CD4-positive, CD25-positive, alpha-beta regulatory T cell (primary cell): ENCODE measurements around the gene AKAP9. TPM values are rescaled to one million over a fixed set of nuclear protein-coding genes. Genes with fewer than 3 reads are reported as not detected.
"Not testable (repeated sequence)": the region's sequence is repeated elsewhere in the genome, so short reads cannot be mapped to it uniquely, and the experiment has no call there.

Source experiments
- ATAC-seq, 2 donors: fragments of 150-1000 bp; cut with Tn5 transposase; one replicate each; pipeline ENCODE4 v1.10.0; 2021; ENCODE audit warnings: low read depth in 2 of 2, moderate number of reproducible peaks in 2 of 2, moderate library complexity in 1 of 2
- DNase-seq, 3 donors: peaks; one replicate each; pipeline versions ENCODE4 v3.0.0 to v3.0.0-alpha.2; 2012 to 2022; ENCODE audit warnings: mixed read lengths in 1 of 3
- H3K27ac ChIP-seq: one replicate; pipeline ENCODE4 v1.7.0; 2013; ENCODE audit warnings: mild to moderate bottlenecking, low read length; ENCODE audit not compliant: insufficient read depth, poor library complexity, severe bottlenecking
- H3K27me3 ChIP-seq: one replicate; pipeline ENCODE4 v1.7.0; 2013; ENCODE audit warnings: low read length; ENCODE audit not compliant: control insufficient read depth, insufficient read depth
- H3K36me3 ChIP-seq: one replicate; pipeline ENCODE4 v1.7.0; 2013; ENCODE audit warnings: mild to moderate bottlenecking, low read length, moderate library complexity; ENCODE audit not compliant: control insufficient read depth, insufficient read depth
- H3K4me1 ChIP-seq: 2 replicates; pipeline ENCODE4 v1.7.0; 2013; ENCODE audit warnings: mild to moderate bottlenecking, low read length; ENCODE audit not compliant: insufficient read depth, control insufficient read depth, poor library complexity, severe bottlenecking
- H3K4me3 ChIP-seq: one replicate; pipeline ENCODE4 v1.7.0; 2013; ENCODE audit warnings: low read depth, mild to moderate bottlenecking, low read length, moderate library complexity
- H3K9me3 ChIP-seq, 2 experiments: 1 replicate in 1 of 2; 2 replicates in 1 of 2; pipeline ENCODE4 v1.7.0; 2013; ENCODE audit warnings: low read length in 2 of 2, mild to moderate bottlenecking in 1 of 2, moderate library complexity in 1 of 2; ENCODE audit not compliant: control insufficient read depth in 2 of 2
- H3K27ac Mint-ChIP-seq, 3 donors: one replicate each; pipeline ENCODE4 v1.8.0; 2020 to 2022; ENCODE audit warnings: mild to moderate bottlenecking in 3 of 3, mixed read lengths in 3 of 3, moderate library complexity in 2 of 3
- H3K27me3 Mint-ChIP-seq: one replicate; pipeline ENCODE4 v1.8.0; 2022; ENCODE audit warnings: mild to moderate bottlenecking, mixed read lengths
- H3K36me3 Mint-ChIP-seq: one replicate; pipeline ENCODE4 v1.8.0; 2020; ENCODE audit warnings: mixed read lengths
- H3K4me1 Mint-ChIP-seq, 4 donors: one replicate each; pipeline ENCODE4 v1.8.0; 2020 to 2022; ENCODE audit warnings: mixed read lengths in 4 of 4, mild to moderate bottlenecking in 1 of 4
- H3K4me3 Mint-ChIP-seq, 4 donors: one replicate each; pipeline ENCODE4 v1.8.0; 2020 to 2022; ENCODE audit warnings: mild to moderate bottlenecking in 4 of 4, mixed read lengths in 4 of 4, moderate library complexity in 3 of 4
- H3K9me3 Mint-ChIP-seq, 7 donors: one replicate each; pipeline ENCODE4 v1.8.0; 2020 to 2022; ENCODE audit warnings: mixed read lengths in 7 of 7, mild to moderate bottlenecking in 3 of 7, moderate library complexity in 2 of 7
- polyA plus RNA-seq, 4 donors: library from polyadenylated mRNA; unstranded; fragments of 300-500 nt; fragmentation: Illumina TruSeq; gene quantifications; one replicate each; pipeline ENCODE4 v1.2.3, GENCODE V29; 2021
- total RNA-seq: library from RNA; stranded (reverse); gene quantifications from one replicate; pipeline ENCODE4 v1.2.3, GENCODE V29; 2022

The AKAP9 gene
- total and polyA plus RNA-seq, 5 donors from 2014 or later = 12.5 to 81.2 (median 19.9) TPM

DNA sequence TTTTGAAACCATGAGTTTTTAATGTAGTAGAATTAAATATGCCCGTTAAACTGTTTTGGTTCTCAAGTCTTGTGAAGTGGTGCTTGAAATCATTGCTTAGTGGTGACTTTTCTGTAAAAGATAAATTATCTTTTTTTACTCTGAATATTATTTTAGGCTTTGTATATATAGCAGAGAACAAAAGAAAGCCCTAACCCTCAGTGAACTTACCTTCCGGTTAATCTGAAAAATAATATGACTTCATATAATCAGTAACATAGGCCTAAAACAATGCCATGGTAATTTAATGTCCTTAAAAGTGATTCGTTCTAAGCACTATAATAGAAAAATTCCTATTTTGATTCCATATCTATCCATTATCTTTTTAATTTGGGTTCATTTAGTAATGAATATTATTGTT is 21.8 kb downstream of the AKAP9 start:
- no peak for DNase-seq
- H3K4me3 Mint-ChIP-seq = no peak overlapping the region
- Histone ChIP-seq H3K27ac (no peak overlapping the region), H3K36me3 (no peaks in the 10 kb centered on the region), H3K9me3 (no peaks in the 10 kb centered on the region), H3K4me1 (no peaks in the 10 kb centered on the region), H3K4me3 (no peak overlapping the region), H3K27me3 (no peaks in the 10 kb centered on the region)
- peaks cover 27 to 41% (median 31%) of the 10 kb centered on the region in 4 donors for H3K4me1 Mint-ChIP-seq
- H3K27ac Mint-ChIP-seq = no peak overlapping the region
- no peaks in the 10 kb centered on the region for H3K27me3 Mint-ChIP-seq
- no peak for ATAC-seq
- H3K9me3 Mint-ChIP-seq = peaks cover 0 to 3% (median 0%) of the 10 kb centered on the region in 7 donors
- H3K36me3 Mint-ChIP-seq = peaks cover 16% of the 10 kb centered on the region

DNA sequence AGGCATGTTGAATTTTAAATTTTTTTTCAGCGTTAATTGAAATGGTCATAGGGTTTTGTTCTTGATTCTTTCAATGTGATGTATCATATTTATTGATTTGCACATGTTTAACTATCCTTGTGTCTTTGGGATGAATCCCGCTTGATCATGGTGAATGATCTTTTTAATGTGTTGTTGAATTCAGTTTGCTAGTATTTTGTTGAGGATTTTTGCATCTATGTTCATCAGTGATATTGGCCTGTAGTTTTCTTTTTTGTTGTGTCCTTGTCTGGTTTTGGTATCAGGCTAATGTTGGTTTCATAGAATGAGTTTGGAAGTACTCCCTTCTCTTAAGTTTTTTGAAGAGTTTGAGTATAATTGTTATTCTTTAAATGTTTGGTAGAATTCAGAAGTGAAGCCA is 26.9 kb downstream of the AKAP9 start:
- Mint-ChIP-seq H3K4me1 (peaks cover 37 to 64% (median 55%) of the 10 kb centered on the region in 4 donors), H3K4me3 (peak overlapping the region in 1 of 4 donors; percentile 19), H3K36me3 (peaks cover 12% of the 10 kb centered on the region), H3K27ac (peak overlapping the region in 1 of 3 donors; percentile 57)
- H3K4me3 ChIP-seq, H3K27me3 ChIP-seq, ATAC-seq, H3K36me3 ChIP-seq, H3K27ac ChIP-seq, H3K27me3 Mint-ChIP-seq, H3K4me1 ChIP-seq, H3K9me3 Mint-ChIP-seq, H3K9me3 ChIP-seq, DNase-seq: not testable (repeated sequence)

DNA sequence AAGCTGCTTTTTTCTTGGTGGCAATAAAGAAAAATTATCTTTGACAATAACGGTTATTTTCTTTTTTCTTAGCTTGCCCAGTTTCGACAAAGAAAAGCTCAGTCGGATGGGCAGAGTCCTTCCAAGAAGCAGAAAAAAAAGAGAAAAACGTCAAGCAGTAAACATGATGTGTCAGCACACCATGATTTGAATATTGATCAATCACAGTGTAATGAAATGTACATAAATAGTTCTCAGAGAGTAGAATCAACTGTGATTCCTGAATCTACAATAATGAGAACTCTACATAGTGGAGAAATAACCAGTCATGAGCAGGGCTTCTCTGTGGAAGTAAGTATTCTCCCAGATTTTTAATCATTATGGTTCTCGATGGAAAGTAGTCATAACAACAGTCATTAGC is 33.0 kb downstream of the AKAP9 start:
- Histone ChIP-seq H3K4me1 (no peaks in the 10 kb centered on the region), H3K27ac (no peak overlapping the region), H3K36me3 (peaks cover 21% of the 10 kb centered on the region), H3K27me3 (no peaks in the 10 kb centered on the region), H3K9me3 (no peaks in the 10 kb centered on the region), H3K4me3 (no peak overlapping the region)
- Mint-ChIP-seq H3K9me3 (no peaks in the 10 kb centered on the region), H3K27me3 (no peaks in the 10 kb centered on the region), H3K4me3 (no peak overlapping the region), H3K27ac (peak overlapping the region in 1 of 3 donors; percentile 79), H3K4me1 (peaks cover 29 to 35% (median 32%) of the 10 kb centered on the region in 4 donors), H3K36me3 (peaks cover 17% of the 10 kb centered on the region)
- ATAC-seq (no peak), DNase-seq (no peak)

DNA sequence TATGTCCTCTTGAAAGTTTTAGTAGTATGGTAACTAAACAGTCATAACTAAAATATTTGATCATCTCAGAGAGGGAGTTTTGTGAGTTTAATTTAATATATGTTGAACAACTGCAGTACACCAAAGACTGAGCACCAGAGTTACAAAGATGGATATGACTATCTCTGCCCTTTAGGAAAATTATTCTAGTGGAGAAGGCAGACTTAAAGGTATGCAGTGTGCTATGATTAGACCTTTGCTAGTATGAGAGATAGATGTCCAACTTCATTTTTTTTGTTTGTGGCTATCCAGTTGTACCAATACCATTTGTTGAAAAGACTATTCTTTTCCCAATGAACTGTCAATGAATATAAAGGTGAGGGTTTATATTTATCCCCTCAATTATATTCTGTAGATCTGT is 33.4 kb downstream of the AKAP9 start:
- Histone ChIP-seq H3K4me1 (no peaks in the 10 kb centered on the region), H3K9me3 (no peaks in the 10 kb centered on the region), H3K27ac (no peak overlapping the region), H3K36me3 (peaks cover 21% of the 10 kb centered on the region), H3K4me3 (no peak overlapping the region), H3K27me3 (no peaks in the 10 kb centered on the region)
- Mint-ChIP-seq H3K4me1 (peaks cover 25 to 34% (median 31%) of the 10 kb centered on the region in 4 donors), H3K27ac (peak overlapping the region in 1 of 3 donors; percentile 79), H3K36me3 (peaks cover 17% of the 10 kb centered on the region), H3K27me3 (no peaks in the 10 kb centered on the region), H3K9me3 (no peaks in the 10 kb centered on the region), H3K4me3 (no peak overlapping the region)
- ATAC-seq = no peak
- no peak for DNase-seq

DNA sequence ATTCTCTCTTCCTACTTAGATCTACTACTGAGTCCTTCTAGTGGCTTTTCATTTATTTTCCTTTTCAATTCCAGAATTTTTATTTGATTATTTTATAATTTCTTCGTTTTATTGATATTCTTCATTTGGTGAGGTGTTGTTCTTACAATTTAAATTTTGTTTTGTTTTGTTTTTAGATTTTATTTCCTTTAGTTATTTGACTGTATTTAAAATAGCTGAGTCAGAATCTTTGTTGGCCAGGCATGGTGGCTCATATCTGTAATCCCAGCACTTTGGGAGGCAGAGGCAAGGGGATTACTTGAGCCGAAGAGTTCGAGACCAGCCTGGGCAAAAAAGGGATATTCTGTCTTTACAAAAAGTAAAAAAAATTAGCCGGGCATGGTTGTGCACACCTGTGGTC is 36.1 kb downstream of the AKAP9 start:
- DNase-seq = no peak
- Mint-ChIP-seq H3K36me3 (peaks cover 16% of the 10 kb centered on the region), H3K27ac (no peak overlapping the region), H3K27me3 (no peaks in the 10 kb centered on the region), H3K9me3 (no peaks in the 10 kb centered on the region), H3K4me3 (no peak overlapping the region), H3K4me1 (peaks cover 9 to 17% (median 11%) of the 10 kb centered on the region in 4 donors)
- no peak overlapping the region for H3K27ac ChIP-seq
- peaks cover 33% of the 10 kb centered on the region for H3K36me3 ChIP-seq
- H3K9me3 ChIP-seq = no peaks in the 10 kb centered on the region
- no peak overlapping the region for H3K4me3 ChIP-seq
- no peaks in the 10 kb centered on the region for H3K27me3 ChIP-seq
- no peak for ATAC-seq
- H3K4me1 ChIP-seq = no peaks in the 10 kb centered on the region

DNA sequence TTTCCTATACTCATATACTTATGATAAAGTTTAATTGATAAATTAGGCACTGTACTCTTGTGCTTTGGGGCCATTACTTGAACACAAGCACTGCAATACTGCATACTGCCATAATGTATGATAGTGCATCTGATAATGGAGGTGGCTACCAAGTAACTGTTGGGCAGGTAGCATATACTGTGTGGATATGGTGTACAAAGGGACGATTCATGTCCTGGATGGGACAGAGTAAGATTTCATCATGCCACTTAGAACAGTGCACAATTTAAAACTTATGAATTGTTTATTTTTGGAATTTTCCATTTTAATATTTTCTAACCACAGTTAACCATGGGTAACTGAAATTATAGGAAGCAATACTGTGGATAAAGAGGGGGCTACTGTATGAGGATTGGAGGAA is 38.9 kb downstream of the AKAP9 start:
- Mint-ChIP-seq H3K4me3 (no peak overlapping the region), H3K36me3 (peaks cover 25% of the 10 kb centered on the region), H3K4me1 (peaks cover 7 to 13% (median 12%) of the 10 kb centered on the region in 4 donors), H3K27me3 (no peaks in the 10 kb centered on the region), H3K9me3 (peaks cover 0 to 12% (median 0%) of the 10 kb centered on the region in 7 donors), H3K27ac (no peak overlapping the region)
- H3K4me1 ChIP-seq = no peaks in the 10 kb centered on the region
- no peaks in the 10 kb centered on the region for H3K27me3 ChIP-seq
- DNase-seq (no peak), ATAC-seq (no peak)
- no peaks in the 10 kb centered on the region for H3K9me3 ChIP-seq
- H3K36me3 ChIP-seq = peaks cover 24% of the 10 kb centered on the region
- H3K4me3 ChIP-seq = no peak overlapping the region
- H3K27ac ChIP-seq = no peak overlapping the region

DNA sequence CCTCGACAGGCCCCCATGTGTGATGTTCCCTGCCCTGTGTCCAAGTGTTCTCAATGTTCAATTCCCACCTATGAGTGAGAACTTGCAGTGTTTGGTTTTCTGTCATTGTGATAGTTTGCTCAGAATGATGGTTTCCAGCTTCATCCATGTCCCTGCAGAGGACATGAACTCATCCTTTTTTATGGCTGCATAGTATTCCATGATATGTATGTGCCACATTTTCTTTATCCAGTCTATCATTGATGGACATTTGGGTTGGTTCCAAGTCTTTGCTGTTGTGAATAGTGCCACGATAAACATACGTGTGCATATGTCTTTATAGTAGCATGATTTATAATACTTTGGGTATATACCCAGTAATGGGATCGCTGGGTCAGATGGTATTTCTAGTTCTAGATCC is 41.7 kb downstream of the AKAP9 start:
- peaks cover 16% of the 10 kb centered on the region for H3K36me3 ChIP-seq
- not testable (repeated sequence) for ATAC-seq, H3K27ac Mint-ChIP-seq, H3K4me3 ChIP-seq, H3K27me3 Mint-ChIP-seq, H3K4me1 ChIP-seq, H3K27me3 ChIP-seq, H3K9me3 ChIP-seq, H3K4me3 Mint-ChIP-seq, H3K27ac ChIP-seq, DNase-seq
- peaks cover 0 to 12% (median 0%) of the 10 kb centered on the region in 7 donors for H3K9me3 Mint-ChIP-seq
- H3K36me3 Mint-ChIP-seq = peaks cover 30% of the 10 kb centered on the region
- H3K4me1 Mint-ChIP-seq = peaks cover 4 to 19% (median 18%) of the 10 kb centered on the region in 4 donors

DNA sequence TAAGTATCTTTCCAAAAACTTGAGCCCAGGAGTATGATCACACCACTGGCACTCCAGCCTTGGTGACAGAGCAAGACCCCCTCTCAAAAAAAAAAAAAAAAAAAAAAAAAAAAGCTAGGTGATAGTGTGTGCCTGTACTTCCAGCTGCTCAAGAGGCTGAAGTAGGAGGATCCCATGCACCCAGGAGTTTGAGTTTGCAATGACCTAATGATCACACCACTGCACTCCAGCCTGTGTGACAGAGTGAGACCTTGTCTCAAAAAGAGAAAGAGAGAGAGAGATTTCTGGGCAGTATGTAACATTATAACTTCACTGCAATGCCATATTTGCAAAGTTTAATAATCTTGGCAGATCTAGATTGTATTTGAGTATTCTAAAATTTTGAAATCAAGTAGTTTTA is 47.6 kb downstream of the AKAP9 start:
- peaks cover 6% of the 10 kb centered on the region for H3K36me3 ChIP-seq
- H3K27ac Mint-ChIP-seq = no peak overlapping the region
- no peaks in the 10 kb centered on the region for H3K27me3 ChIP-seq
- ATAC-seq = no peak
- no peak overlapping the region for H3K4me3 Mint-ChIP-seq
- no peak for DNase-seq
- H3K4me1 Mint-ChIP-seq = peaks cover 0 to 35% (median 25%) of the 10 kb centered on the region in 4 donors
- H3K9me3 Mint-ChIP-seq = peaks cover 0 to under 1% (median 0%) of the 10 kb centered on the region in 7 donors
- no peaks in the 10 kb centered on the region for H3K4me1 ChIP-seq
- H3K9me3 ChIP-seq = no peaks in the 10 kb centered on the region
- peaks cover 27% of the 10 kb centered on the region for H3K36me3 Mint-ChIP-seq
- no peak overlapping the region for H3K27ac ChIP-seq
- H3K4me3 ChIP-seq = no peak overlapping the region
- no peaks in the 10 kb centered on the region for H3K27me3 Mint-ChIP-seq
